GM18870 (cell line): ENCODE measurements around the gene SZRD1.
A peak's percentile ranks its signal among the peaks of the same experiment; 100 is the strongest.

ENCODE experiments used
- ATAC-seq: cut with Tn5 transposase; IDR thresholded peaks from one replicate; pipeline ENCODE4 v1.9.1; 2021; ENCODE audit warnings: moderate library complexity; ENCODE audit not compliant: unreplicated experiment

SZRD1 gene

GRCh38 chr1:16367258-16367967 lies 371 bp downstream of the SZRD1 start:
- peak; percentile 52 for ATAC-seq

GRCh38 chr1:16367968-16368890 lies 1.2 kb downstream of the SZRD1 start:
- no peak for ATAC-seq

GRCh38 chr1:16369821-16370220 lies 2.8 kb downstream of the SZRD1 start:
- no peak for ATAC-seq

- no peak for ATAC-seq
Measured at GRCh38 chr1:16371725-16372124, 4.7 kb downstream of the SZRD1 start.

- ATAC-seq = no peak
Measured at GRCh38 chr1:16372535-16373285, 5.7 kb downstream of the SZRD1 start.

GRCh38 chr1:16374266-16374665 lies 7.2 kb downstream of the SZRD1 start:
- no peak for ATAC-seq

GRCh38 chr1:16375521-16376340 lies 8.7 kb downstream of the SZRD1 start:
- ATAC-seq = no peak

- no peak for ATAC-seq
Measured at GRCh38 chr1:16376971-16377370, 9.9 kb downstream of the SZRD1 start.

GRCh38 chr1:16378443-16378842 lies 11.4 kb downstream of the SZRD1 start:
- no peak for ATAC-seq

GRCh38 chr1:16380868-16381267 lies 13.8 kb downstream of the SZRD1 start:
- no peak for ATAC-seq

- no peak for ATAC-seq
Measured at GRCh38 chr1:16383888-16384287, 16.8 kb downstream of the SZRD1 start.

GRCh38 chr1:16385659-16386453 lies 18.8 kb downstream of the SZRD1 start:
- ATAC-seq = no peak

- no peak for ATAC-seq
Measured at GRCh38 chr1:16386454-16387113, 19.5 kb downstream of the SZRD1 start.

GRCh38 chr1:16387201-16388188 lies 20.5 kb downstream of the SZRD1 start:
- ATAC-seq = no peak

GRCh38 chr1:16391411-16391810 lies 24.4 kb downstream of the SZRD1 start:
- ATAC-seq = no peak

- ATAC-seq = no peak
Measured at GRCh38 chr1:16392740-16393569, 25.9 kb downstream of the SZRD1 start.
